HG03520 (cell line): ENCODE data around the gene GNPAT.

ENCODE experiments used
- ATAC-seq: cut with Tn5 transposase; IDR thresholded peaks from one replicate; pipeline ENCODE4 v1.9.1; 2021; ENCODE audit warnings: mild to moderate bottlenecking, moderate library complexity; ENCODE audit not compliant: unreplicated experiment

GNPAT gene

DNA sequence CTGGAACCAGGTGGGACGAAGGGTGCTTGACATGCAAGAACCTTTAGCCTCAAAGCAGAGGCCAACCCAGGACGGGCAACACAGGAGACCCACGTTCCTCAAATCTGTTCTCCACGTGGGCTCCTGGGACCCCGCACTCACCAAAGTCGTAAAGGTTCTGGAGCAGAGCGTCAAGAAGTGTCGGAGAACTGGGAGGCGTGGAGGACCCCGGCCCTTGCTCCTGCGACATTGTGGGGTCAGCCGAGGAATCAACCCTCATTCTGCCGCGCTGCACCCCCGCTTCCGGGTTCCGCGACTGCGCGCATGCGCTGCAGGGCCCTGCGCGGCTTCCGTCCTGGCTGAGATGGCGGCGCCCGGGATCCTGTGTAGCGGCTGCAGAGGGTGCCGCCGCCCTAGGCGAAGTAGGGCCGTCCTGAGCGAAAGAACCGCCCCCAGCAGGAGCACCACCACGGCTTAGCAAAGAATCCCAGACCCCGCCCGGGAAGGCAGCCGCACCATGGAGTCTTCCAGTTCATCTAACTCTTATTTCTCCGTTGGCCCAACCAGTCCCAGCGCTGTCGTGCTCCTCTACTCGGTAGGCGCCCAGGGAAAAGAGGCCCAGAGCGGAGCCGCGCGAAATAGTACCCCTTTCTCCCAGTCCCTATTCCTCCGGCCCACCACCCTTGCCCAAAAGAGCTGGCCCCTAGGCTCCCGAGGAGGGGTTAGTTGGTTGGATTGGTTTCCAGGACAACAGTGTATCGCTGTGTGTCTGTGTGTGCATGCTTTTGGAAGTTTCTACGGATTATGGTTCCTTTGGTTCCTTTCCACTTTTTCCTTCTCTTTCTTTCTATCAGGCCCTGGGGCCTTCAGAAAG is at the start of gene GNPAT:
Gene GNPAT (plus strand): TSS at position 330 of the 853 bp plus-strand sequence. CDS start 167 bp downstream, at position 497.
- peak; percentile 95 for ATAC-seq

DNA sequence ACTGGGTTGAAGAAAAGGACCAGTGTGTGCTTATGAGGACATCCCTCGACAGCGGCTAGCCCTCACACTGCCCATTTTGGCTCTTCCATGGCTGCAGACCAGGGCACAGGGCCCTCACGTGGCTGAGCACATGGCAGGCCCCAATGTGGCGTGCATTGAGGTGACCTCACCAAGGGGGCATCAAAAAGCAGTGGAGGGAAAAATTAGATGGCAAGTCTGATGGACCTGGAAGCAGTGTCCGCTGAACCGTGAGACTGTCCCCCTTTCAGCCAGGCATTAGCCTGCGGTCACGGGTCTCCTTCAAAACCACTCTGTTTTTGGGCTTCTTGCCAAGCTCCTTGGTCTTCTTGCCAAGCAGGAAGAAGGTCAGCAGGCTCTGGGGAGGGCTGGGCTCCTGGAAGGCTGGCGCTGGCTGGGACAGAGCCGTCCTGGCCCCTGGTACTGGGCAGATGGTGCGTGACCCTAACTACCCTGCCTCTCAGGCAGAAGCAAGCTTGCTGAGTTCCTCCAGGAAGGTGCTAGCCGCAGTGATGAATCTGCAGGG is 48.3 kb upstream of the GNPAT start:
- ATAC-seq = no peak

- no peak for ATAC-seq
Measured at GRCh38 chr1:231193710-231194340, 47.2 kb upstream of the GNPAT start.

GRCh38 chr1:231194476-231194842 is 46.6 kb upstream of the GNPAT start:
- no peak for ATAC-seq

GRCh38 chr1:231194843-231195516 is 46.0 kb upstream of the GNPAT start:
- ATAC-seq = no peak

- no peak for ATAC-seq
Measured at GRCh38 chr1:231196307-231196706, 44.7 kb upstream of the GNPAT start.

- no peak for ATAC-seq
Measured at GRCh38 chr1:231196728-231197127, 44.3 kb upstream of the GNPAT start.

DNA sequence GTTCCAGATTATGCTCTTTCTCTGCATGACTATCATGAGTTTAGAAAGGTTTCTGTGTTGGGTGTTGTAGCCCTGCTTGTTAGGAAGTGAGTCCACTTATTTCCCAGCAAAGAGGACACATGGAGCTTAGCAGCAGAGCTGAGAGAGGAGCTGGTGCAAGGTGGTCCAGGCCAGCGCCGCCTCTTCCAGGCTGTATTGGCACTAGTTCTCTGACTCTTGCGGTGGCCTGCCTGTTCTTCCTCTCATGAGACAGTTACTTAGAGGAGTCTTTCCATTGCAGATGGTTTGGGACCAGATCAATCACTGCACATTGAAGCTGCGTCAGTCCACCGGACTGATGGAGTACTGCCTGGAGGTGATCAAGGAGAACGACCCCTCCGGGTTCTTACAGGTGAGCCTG is 41.1 kb upstream of the GNPAT start:
- no peak for ATAC-seq

DNA sequence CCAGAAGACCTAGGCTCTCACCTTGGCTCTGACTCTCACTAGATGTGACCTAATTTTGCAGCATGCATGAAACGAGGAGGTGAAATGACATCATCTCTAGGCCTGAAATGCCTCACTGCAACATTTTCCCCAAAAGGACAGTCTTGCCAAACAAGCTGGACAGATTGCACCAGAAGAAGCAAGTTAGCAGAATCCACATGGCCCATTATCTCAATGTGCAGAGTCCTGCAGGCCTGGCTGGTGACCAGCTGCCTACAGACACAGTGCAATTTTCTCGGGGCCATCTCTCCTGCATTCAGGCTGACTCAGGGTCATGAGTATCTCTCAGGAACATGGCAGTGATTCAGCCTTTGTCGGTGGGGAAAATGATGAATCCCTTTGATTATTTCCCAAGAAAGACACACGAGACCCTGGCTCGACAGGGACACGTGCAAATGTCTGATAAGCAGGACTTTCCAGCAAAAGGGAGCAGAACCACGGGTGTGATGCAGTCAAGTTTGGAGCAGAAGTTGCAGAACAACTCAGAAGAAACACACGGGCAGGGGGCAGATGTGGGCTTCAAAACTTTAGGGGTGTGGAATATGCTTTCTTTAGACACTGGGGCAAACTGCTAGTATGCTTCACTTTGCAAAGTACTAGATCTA is 40.5 kb upstream of the GNPAT start:
- no peak for ATAC-seq

- no peak for ATAC-seq
Measured at GRCh38 chr1:231201375-231201978, 39.5 kb upstream of the GNPAT start.

DNA sequence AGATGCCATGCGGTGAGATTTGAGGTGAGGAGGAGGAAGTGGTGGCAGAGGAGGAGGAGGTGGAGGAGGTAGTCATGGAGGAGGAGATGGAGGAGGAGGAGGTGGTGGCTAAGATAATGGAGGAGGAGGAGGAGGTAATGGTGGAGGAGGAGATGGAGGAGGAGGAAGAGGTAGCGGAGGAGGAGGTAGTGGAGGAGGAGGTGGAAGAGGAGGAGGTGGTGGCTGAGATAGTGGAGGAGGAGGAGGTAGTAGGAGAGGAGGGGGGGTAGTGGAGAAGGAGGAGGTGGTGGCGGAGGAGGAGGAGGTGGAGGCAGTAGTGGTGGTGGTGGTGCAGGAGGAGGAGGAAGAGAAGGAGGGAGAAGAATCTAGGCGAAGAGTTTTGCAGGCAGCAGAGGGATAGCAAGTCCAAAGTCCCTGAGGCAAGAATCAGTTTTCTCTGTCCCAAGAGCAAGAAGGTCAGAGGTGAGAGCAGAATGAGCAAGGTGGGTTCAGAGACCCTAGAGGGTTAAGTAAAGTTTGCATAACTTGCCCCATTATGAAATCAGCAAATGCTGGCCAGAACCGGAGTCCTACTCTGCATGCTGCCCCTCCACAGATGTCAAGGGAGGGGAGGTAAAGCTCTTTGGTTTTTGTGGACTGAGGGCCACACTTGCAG is 38.9 kb upstream of the GNPAT start:
- ATAC-seq = no peak

DNA sequence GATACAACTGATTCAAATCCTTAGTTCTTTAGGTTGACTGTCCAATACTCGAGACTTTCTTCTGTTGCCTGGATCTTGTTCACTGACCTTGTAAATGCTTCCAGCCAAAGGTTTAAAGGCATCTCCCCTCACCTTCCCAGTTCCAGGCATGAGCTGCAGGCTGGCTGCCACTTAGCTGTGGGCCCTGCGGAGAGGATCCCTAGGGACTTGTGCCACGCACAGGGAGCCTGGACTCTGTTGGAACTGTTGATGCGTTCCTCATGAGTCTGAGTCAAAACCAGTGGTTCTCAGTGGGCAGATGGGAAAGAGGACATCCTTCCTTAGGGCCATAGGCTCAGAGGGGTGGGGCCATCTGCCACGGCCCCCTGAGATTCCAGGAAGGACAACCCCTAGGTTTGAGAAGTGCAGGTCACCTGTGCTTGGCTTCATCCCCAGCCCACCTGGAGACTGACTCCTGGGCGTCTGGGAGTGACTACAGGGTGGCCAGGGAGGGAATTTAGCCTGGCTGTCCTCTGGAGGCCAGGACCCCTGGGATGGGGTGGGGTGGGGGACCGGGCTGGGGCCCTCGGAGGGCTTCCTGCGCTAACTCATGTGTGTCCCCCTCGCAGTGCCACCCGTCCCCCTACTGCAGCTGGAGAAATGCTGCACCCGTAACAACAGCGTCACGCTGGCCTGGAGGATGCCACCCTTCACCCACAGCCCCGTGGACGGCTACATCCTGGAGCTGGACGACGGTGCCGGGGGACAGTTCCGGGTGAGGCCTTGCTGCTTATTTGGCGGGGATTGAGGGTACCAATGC is 37.6 kb upstream of the GNPAT start:
- ATAC-seq = no peak

DNA sequence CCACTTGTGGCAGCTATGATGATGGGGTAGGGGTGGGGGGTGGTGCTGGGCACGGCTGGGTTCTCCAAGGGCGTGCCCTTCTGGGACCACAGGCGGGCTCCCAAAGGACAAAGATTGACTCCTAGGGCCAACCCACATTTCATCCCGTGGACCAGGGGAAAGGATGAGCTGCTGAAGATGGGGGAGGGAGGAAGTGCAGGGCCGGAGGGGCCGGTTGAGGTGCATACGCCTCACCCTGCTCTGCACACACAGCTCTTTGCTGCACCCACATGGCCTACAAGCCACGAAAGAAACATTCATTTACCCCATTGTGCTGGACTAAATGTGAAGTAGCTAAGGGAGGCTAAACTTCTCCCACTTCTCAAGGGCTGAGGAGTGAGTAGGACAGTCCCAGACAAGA is 34.2 kb upstream of the GNPAT start:
- ATAC-seq = no peak

- no peak for ATAC-seq
Measured at GRCh38 chr1:231207437-231207836, 33.6 kb upstream of the GNPAT start.

GRCh38 chr1:231208980-231209379 is 32.0 kb upstream of the GNPAT start:
- no peak for ATAC-seq

GRCh38 chr1:231209531-231209930 is 31.5 kb upstream of the GNPAT start:
- no peak for ATAC-seq

DNA sequence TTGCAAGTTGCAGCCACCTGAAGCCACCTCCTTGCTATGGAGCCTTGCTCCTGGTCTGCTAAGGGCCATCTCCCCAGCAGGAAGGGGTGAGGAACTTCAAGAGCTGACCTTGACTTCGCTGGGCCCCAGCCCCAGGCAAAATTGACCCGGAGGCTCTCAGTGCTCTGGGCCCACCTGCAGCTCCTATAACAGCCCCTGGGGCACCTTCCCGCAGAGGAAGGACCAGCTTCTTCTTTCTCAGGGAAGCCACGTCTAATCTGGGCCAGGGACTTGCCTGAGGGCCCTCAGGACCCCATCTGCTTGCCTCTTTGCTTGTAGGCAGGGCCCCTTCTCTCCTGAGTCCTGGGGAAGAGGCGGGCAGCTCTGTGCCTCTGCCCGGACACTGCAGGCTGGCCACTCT is 30.9 kb upstream of the GNPAT start:
- ATAC-seq = no peak

GRCh38 chr1:231211005-231211857 is 29.8 kb upstream of the GNPAT start:
- peak; percentile 87 for ATAC-seq
